OCI-LY1 (cell line): ENCODE data around the gene EHBP1L1.

ENCODE experiments used
- H2AFZ ChIP-seq: fragments of 200-600 bp; sonication (generic), shearing (Covaris generic); 2 replicates; pipeline ENCODE4 v1.6.0; 2014; ENCODE audit warnings: antibody characterized with exemption, mild to moderate bottlenecking, low read length
- H3F3A ChIP-seq: fragments of 200-600 bp; sonication (generic), shearing (Covaris generic); 2 replicates; pipeline ENCODE4 v1.6.0; 2014; ENCODE audit warnings: mild to moderate bottlenecking, antibody characterized with exemption, low read length, moderate library complexity; ENCODE audit not compliant: insufficient read depth
- H3K27ac ChIP-seq: fragments of 200-600 bp; sonication (generic); 2 replicates; pipeline ENCODE4 v1.5.1; 2014; ENCODE audit warnings: low read length, mixed run types, mild to moderate bottlenecking, low read depth; ENCODE audit not compliant: poor library complexity, severe bottlenecking
- H3K27me3 ChIP-seq: fragments of 200-600 bp; sonication (generic); 2 replicates; pipeline ENCODE4 v1.6.0; 2014; ENCODE audit warnings: antibody characterized with exemption, mild to moderate bottlenecking, low read length, moderate library complexity; ENCODE audit not compliant: insufficient read depth
- H3K36me3 ChIP-seq: fragments of 200-600 bp; sonication (generic); 2 replicates; pipeline ENCODE4 v1.6.1; 2014; ENCODE audit warnings: mild to moderate bottlenecking, antibody characterized with exemption, low read length, moderate library complexity, mixed read lengths; ENCODE audit not compliant: insufficient read depth
- H3K4me1 ChIP-seq: fragments of 200-600 bp; sonication (generic); 2 replicates; pipeline ENCODE4 v1.5.1; 2014; ENCODE audit warnings: mild to moderate bottlenecking, low read length, moderate library complexity; ENCODE audit not compliant: insufficient read depth, severe bottlenecking
- H3K4me2 ChIP-seq: fragments of 200-600 bp; sonication (generic), shearing (Covaris generic); 2 replicates; pipeline ENCODE4 v1.6.1; 2014; ENCODE audit warnings: low read length
- H3K4me3 ChIP-seq: fragments of 200-600 bp; sonication (generic); 2 replicates; pipeline ENCODE4 v1.5.1; 2014; ENCODE audit warnings: low read length, low read depth, mild to moderate bottlenecking, mixed read lengths; ENCODE audit not compliant: poor library complexity, severe bottlenecking
- H3K79me2 ChIP-seq: fragments of 200-600 bp; shearing (Covaris generic); 2 replicates; pipeline ENCODE4 v1.6.1; 2016; ENCODE audit warnings: mixed run types, low read length, mixed read lengths; ENCODE audit not compliant: insufficient read depth
- H3K9ac ChIP-seq: fragments of 200-600 bp; sonication (generic), shearing (Covaris generic); 2 replicates; pipeline ENCODE4 v1.6.1; 2014; ENCODE audit warnings: mild to moderate bottlenecking, low read length, mixed read lengths
- H3K9me2 ChIP-seq: fragments of 200-600 bp; sonication (generic), shearing (Covaris generic); 2 replicates; pipeline ENCODE4 v1.6.1; 2014; ENCODE audit warnings: low read depth, mild to moderate bottlenecking, low read length, mixed read lengths
- H3K9me3 ChIP-seq: fragments of 200-600 bp; shearing (Covaris generic); 2 replicates; pipeline ENCODE4 v1.6.1; 2014; ENCODE audit warnings: low read length, mixed read lengths
- H4K20me1 ChIP-seq: fragments of 200-600 bp; sonication (generic), shearing (Covaris generic); 2 replicates; pipeline ENCODE4 v1.6.0; 2016; ENCODE audit warnings: mild to moderate bottlenecking, low read length; ENCODE audit not compliant: insufficient read depth
- EZH2 ChIP-seq: fragments of 200-600 bp; sonication (generic), shearing (Covaris generic); IDR thresholded peaks from 2 replicates; pipeline ENCODE4 v1.8.0; 2017; ENCODE audit warnings: borderline replicate concordance, mixed run types, mild to moderate bottlenecking, antibody characterized with exemption, low read length, moderate library complexity, mixed read lengths
- TF ChIP-seq, protein P1 (sequence below): fragments of 200-600 bp; sonication (generic), shearing (Covaris generic); IDR thresholded peaks from 2 replicates; pipeline ENCODE4 v1.5.1; 2017; ENCODE audit warnings: mild to moderate bottlenecking, antibody characterized with exemption, low read length, moderate library complexity, mixed read lengths

EHBP1L1 gene

DNA sequence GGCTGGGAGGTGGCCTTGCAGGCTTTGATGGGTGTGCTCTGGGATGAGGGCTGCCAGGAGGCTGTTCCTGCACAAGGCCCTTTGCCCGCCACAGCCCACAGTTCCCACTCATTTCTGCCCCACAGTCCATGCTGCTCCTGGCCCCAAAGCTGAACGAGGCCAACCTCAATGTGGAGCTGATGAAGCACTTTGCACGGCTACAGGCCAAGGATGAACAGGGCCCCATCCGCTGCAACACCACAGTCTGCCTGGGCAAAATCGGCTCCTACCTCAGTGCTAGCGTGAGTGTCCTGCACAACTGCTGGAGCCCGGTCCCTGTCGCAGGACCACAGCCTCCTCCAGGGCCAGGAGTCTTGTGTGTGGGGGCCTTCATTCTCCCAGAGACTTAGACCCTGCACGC is 40.8 kb upstream of the EHBP1L1 start:
- Histone ChIP-seq H3K9me3 (no peaks in the 10 kb centered on the region), H3K4me3 (no peak overlapping the region), H3K4me1 (peaks cover 7% of the 10 kb centered on the region), H3K4me2 (no peak overlapping the region), H3K36me3 (peaks cover 41% of the 10 kb centered on the region), H3K9ac (no peak overlapping the region), H4K20me1 (no peaks in the 10 kb centered on the region), H3F3A (no peaks in the 10 kb centered on the region), H2AFZ (no peak overlapping the region), H3K9me2 (no peaks in the 10 kb centered on the region), H3K27me3 (no peaks in the 10 kb centered on the region), H3K27ac (no peak overlapping the region), H3K79me2 (no peaks in the 10 kb centered on the region)
- no peak for TF ChIP-seq EZH2
- TF ChIP-seq, protein P1, sequence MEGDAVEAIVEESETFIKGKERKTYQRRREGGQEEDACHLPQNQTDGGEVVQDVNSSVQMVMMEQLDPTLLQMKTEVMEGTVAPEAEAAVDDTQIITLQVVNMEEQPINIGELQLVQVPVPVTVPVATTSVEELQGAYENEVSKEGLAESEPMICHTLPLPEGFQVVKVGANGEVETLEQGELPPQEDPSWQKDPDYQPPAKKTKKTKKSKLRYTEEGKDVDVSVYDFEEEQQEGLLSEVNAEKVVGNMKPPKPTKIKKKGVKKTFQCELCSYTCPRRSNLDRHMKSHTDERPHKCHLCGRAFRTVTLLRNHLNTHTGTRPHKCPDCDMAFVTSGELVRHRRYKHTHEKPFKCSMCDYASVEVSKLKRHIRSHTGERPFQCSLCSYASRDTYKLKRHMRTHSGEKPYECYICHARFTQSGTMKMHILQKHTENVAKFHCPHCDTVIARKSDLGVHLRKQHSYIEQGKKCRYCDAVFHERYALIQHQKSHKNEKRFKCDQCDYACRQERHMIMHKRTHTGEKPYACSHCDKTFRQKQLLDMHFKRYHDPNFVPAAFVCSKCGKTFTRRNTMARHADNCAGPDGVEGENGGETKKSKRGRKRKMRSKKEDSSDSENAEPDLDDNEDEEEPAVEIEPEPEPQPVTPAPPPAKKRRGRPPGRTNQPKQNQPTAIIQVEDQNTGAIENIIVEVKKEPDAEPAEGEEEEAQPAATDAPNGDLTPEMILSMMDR: no peak

DNA sequence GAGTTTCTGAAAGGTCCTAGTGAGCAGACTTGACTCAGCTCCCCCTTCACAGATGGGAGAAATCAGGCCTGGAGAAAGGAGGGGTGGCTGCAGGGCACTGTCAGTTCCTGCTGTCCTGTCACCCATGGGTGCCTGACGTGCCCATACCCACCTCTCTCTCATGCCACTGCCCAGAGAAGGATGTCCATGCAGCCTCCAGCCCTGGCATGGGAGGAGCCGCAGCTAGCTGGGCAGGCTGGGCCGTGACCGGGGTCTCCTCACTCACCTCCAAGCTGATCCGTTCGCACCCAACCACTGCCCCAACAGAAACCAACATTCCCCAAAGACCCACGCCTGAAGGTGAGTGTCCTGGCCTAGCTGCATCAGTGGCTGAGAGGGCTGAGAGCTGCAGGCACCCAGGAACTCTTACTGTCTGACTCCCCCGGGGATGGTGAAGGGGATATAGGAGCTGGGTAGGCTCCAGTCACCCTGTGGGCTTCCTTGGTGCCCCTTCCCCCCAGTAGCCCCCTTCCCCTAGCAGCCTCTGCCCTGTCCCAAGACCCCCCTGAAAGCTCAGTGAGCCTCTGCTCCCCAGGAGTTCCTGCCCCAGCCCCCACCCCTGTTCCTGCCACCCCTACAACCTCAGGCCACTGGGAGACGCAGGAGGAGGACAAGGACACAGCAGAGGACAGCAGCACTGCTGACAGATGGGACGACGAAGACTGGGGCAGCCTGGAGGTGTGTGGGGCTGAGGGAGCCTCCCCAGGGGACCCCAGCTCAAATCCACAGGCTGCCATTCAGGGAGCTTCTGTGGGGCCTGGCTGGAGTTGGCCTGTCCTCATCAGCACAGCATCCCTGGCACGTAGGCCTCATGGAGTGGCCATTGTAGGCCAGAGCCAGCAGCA is 39.2 kb upstream of the EHBP1L1 start:
- Histone ChIP-seq H3K9me3 (no peaks in the 10 kb centered on the region), H3K4me3 (no peak overlapping the region), H3K36me3 (peaks cover 26% of the 10 kb centered on the region), H2AFZ (no peak overlapping the region), H3K4me1 (peaks cover 14% of the 10 kb centered on the region), H3K9ac (no peak overlapping the region), H3K27ac (no peak overlapping the region), H3F3A (no peaks in the 10 kb centered on the region), H3K27me3 (no peaks in the 10 kb centered on the region), H3K4me2 (no peak overlapping the region), H4K20me1 (no peaks in the 10 kb centered on the region), H3K9me2 (no peaks in the 10 kb centered on the region), H3K79me2 (no peaks in the 10 kb centered on the region)
- TF ChIP-seq EZH2: no peak

- TF ChIP-seq EZH2: no peak
- TF ChIP-seq, protein P1: no peak
- H3K27me3 ChIP-seq: no peaks in the 10 kb centered on the region
- H3K36me3 ChIP-seq: peaks cover 22% of the 10 kb centered on the region
- H3K9me2 ChIP-seq: no peaks in the 10 kb centered on the region
- H3F3A ChIP-seq: no peaks in the 10 kb centered on the region
- H3K4me2 ChIP-seq: no peak overlapping the region
- H3K9ac ChIP-seq: no peak overlapping the region
- H3K9me3 ChIP-seq: no peaks in the 10 kb centered on the region
- H4K20me1 ChIP-seq: no peaks in the 10 kb centered on the region
- H3K4me1 ChIP-seq: peaks cover 14% of the 10 kb centered on the region
- no peak overlapping the region for H3K27ac ChIP-seq
- no peaks in the 10 kb centered on the region for H3K79me2 ChIP-seq
- no peak overlapping the region for H3K4me3 ChIP-seq
- H2AFZ ChIP-seq: no peak overlapping the region
Measured at GRCh38 chr11:65537296-65537597, 38.6 kb upstream of the EHBP1L1 start.

DNA sequence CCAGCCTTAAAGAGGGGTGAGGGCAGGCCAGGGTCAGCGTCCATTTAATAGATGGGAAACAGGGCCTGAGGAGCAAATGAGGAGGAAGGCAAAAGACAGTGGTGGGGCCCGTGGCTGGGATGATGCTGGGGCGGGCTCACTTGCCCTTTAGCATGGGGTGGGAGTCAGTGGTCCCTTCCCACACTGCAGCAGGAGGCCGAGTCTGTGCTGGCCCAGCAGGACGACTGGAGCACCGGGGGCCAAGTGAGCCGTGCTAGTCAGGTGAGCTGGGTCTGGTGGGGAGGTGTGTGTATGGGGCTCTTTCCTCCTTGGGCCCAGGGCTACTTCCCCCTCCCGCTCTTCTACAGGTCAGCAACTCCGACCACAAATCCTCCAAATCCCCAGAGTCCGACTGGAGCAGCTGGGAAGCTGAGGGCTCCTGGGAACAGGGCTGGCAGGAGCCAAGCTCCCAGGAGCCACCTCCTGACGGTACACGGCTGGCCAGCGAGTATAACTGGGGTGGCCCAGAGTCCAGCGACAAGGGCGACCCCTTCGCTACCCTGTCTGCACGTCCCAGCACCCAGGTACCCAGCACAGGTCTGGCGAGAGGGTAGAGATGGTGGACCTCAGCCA is 38.1 kb upstream of the EHBP1L1 start:
- H3K9me3 ChIP-seq: no peaks in the 10 kb centered on the region
- no peaks in the 10 kb centered on the region for H4K20me1 ChIP-seq
- H2AFZ ChIP-seq: no peak overlapping the region
- H3K9ac ChIP-seq: no peak overlapping the region
- no peak overlapping the region for H3K27ac ChIP-seq
- TF ChIP-seq EZH2: no peak
- TF ChIP-seq, protein P1: no peak
- H3F3A ChIP-seq: no peaks in the 10 kb centered on the region
- no peak overlapping the region for H3K4me2 ChIP-seq
- H3K79me2 ChIP-seq: no peaks in the 10 kb centered on the region
- no peak overlapping the region for H3K4me3 ChIP-seq
- H3K36me3 ChIP-seq: peaks cover 18% of the 10 kb centered on the region
- H3K27me3 ChIP-seq: no peaks in the 10 kb centered on the region
- no peaks in the 10 kb centered on the region for H3K9me2 ChIP-seq
- peaks cover 14% of the 10 kb centered on the region for H3K4me1 ChIP-seq
